22Rv1 (cell line): ENCODE data around the gene IGSF3.

Source experiments
- CTCF ChIP-seq: fragments of 450-650 bp; IDR thresholded peaks from 2 replicates; pipeline ENCODE4 v1.5.1; 2017; ENCODE audit warnings: mild to moderate bottlenecking
- ZFX ChIP-seq: fragments of 450-650 bp; IDR thresholded peaks from 2 replicates; pipeline ENCODE4 v1.6.1; 2017; ENCODE audit warnings: antibody characterized with exemption, borderline replicate concordance

GRCh38 chr1:116553386-116554115, 114.0 kb downstream of the IGSF3 start:
- TF ChIP-seq CTCF (no peak), ZFX (no peak)
